Cardiac atrium fibroblast (primary cell): ENCODE results near the gene GPRIN2. TPM values are rescaled to one million over a fixed set of nuclear protein-coding genes. Genes with fewer than 3 reads are reported as not detected.

Experiments
- total RNA-seq: library from RNA; depleted of rRNA; stranded (reverse); fragments of >200 nt; gene quantifications from 2 replicates; pipeline ENCODE4 v1.2.3, GENCODE V29; 2015

Gene GPRIN2
- total RNA-seq: not detected in 2 replicates

GRCh38 chr10:46556515-46557318 is at the start of gene GPRIN2:
TSS of gene GPRIN2 (minus strand) at chr10:46556658. CDS start at chr10:46550736, 5,922 bp downstream.

GRCh38 chr10:46578474-46579178 is 22.2 kb upstream of the GPRIN2 start, which contains the start of gene SYT15:
TSS of gene SYT15 (plus strand) at chr10:46579128. CDS start at chr10:46579169, 41 bp downstream.

Other genes with a start within 250 kb of the GPRIN2 start
- 0.16 TPM in 1 of 2 replicates, not detected in the other for gene ANXA8L1, start 180.9 kb downstream of the GPRIN2 start, total RNA-seq
- gene NPY4R, start 90.7 kb downstream of the GPRIN2 start, total RNA-seq: under 0.01 TPM in 1 of 2 replicates, not detected in the other
- under 0.01 TPM in 1 of 2 replicates, not detected in the other for gene SYT15, start 22.5 kb upstream of the GPRIN2 start, total RNA-seq